ENCODE measurements around the gene TTC23L.

The TTC23L gene

GRCh38 chr5:34833976-34834793 is 4.8 kb upstream of the TTC23L start:
- DNase-seq, result peak; percentile 4

- no peak for DNase-seq
Observed at GRCh38 chr5:34834794-34835089, 4.2 kb upstream of the TTC23L start.

- no peak for DNase-seq
Observed at GRCh38 chr5:34835664-34836063, 3.3 kb upstream of the TTC23L start.

GRCh38 chr5:34841816-34842215 is 2.9 kb downstream of the TTC23L start:
- no peak for DNase-seq

GRCh38 chr5:34842554-34842953 is 3.6 kb downstream of the TTC23L start:
- DNase-seq, result no peak

GRCh38 chr5:34843497-34843896 is 4.5 kb downstream of the TTC23L start:
- peak; percentile 7 for DNase-seq

GRCh38 chr5:34844106-34844505 is 5.1 kb downstream of the TTC23L start:
- DNase-seq, result peak; percentile 64

- no peak for DNase-seq
Observed at GRCh38 chr5:34844999-34845398, 6.0 kb downstream of the TTC23L start.

- no peak for DNase-seq
Observed at GRCh38 chr5:34847056-34847455, 8.1 kb downstream of the TTC23L start.

GRCh38 chr5:34847552-34847951 is 8.6 kb downstream of the TTC23L start:
- DNase-seq, result no peak

- no peak for DNase-seq
Observed at GRCh38 chr5:34848230-34848629, 9.3 kb downstream of the TTC23L start.

- no peak for DNase-seq
Observed at GRCh38 chr5:34849253-34849652, 10.3 kb downstream of the TTC23L start.

GRCh38 chr5:34854459-34855174 is 15.7 kb downstream of the TTC23L start:
- no peak for DNase-seq

GRCh38 chr5:34857161-34857560 is 18.2 kb downstream of the TTC23L start:
- no peak for DNase-seq

- DNase-seq, result no peak
Observed at GRCh38 chr5:34857894-34858293, 18.9 kb downstream of the TTC23L start.

- no peak for DNase-seq
Observed at GRCh38 chr5:34858790-34859189, 19.8 kb downstream of the TTC23L start.

GRCh38 chr5:34859253-34859652 is 20.3 kb downstream of the TTC23L start:
- no peak for DNase-seq

- DNase-seq, result peak; percentile 5
Observed at GRCh38 chr5:34863946-34864345, 25.0 kb downstream of the TTC23L start.

GRCh38 chr5:34865091-34865490 is 26.1 kb downstream of the TTC23L start:
- DNase-seq, result no peak

- DNase-seq, result peak; percentile 42
Observed at GRCh38 chr5:34866989-34867471, 28.1 kb downstream of the TTC23L start.

GRCh38 chr5:34867660-34868059 is 28.7 kb downstream of the TTC23L start:
- no peak for DNase-seq

- DNase-seq, result no peak
Observed at GRCh38 chr5:34868791-34869190, 29.8 kb downstream of the TTC23L start.

- DNase-seq, result no peak
Observed at GRCh38 chr5:34869256-34869655, 30.3 kb downstream of the TTC23L start.

GRCh38 chr5:34870382-34870781 is 31.4 kb downstream of the TTC23L start:
- no peak for DNase-seq
